ENCODE measurements around the gene ACER3.

- no peak for TF ChIP-seq POLR2A (IDR thresholded peaks at IDR 0.05)
- no peak for TF ChIP-seq EP300 (IDR thresholded peaks at IDR 0.05)
Observed at GRCh38 chr11:76974179-76974891, 113.6 kb downstream of the ACER3 start.
